K562 (cell line): Measurements from ENCODE around the gene ANKRD12. TPM values are rescaled to one million over a fixed set of nuclear protein-coding genes. Genes with fewer than 3 reads are reported as not detected.

Experiments used
- ASH1L ChIP-seq: fragments of 450-650 bp; IDR thresholded peaks from 2 replicates; pipeline ENCODE4 v1.6.1; 2018; ENCODE audit warnings: borderline replicate concordance, mild to moderate bottlenecking, low read depth; ENCODE audit not compliant: partially characterized antibody
- CBFA2T2 ChIP-seq: fragments of 450-650 bp; conservative IDR thresholded peaks from 2 replicates; pipeline ENCODE4 v1.6.1; 2017; ENCODE audit warnings: mild to moderate bottlenecking
- CTCFL ChIP-seq: IDR thresholded peaks from 2 replicates; pipeline ENCODE4 v1.6.1; 2011; ENCODE audit warnings: borderline replicate concordance, low read depth, mild to moderate bottlenecking, moderate library complexity, low read length; ENCODE audit not compliant: insufficient read depth, poor library complexity, severe bottlenecking
- HDAC2 ChIP-seq: fragments of 450-650 bp; IDR thresholded peaks from 2 replicates; pipeline ENCODE4 v1.6.1; 2016; ENCODE audit warnings: mild to moderate bottlenecking
- MCM2 ChIP-seq: fragments of 450-650 bp; IDR thresholded peaks from 2 replicates; pipeline ENCODE4 v1.6.1; 2017; ENCODE audit warnings: low read depth, mild to moderate bottlenecking
- MYBL2 ChIP-seq, 2 experiments: fragments of 450-650 bp in 1 of 2; sonication (generic) in 1 of 2; formaldehyde crosslinking in 1 of 2; IDR thresholded peaks; 2 replicates each; pipeline versions ENCODE4 v1.6.1 to v1.8.1; 2017 to 2022; ENCODE audit warnings: borderline replicate concordance in 1 of 2, inconsistent platforms in 1 of 2, low read depth in 1 of 2, mild to moderate bottlenecking in 1 of 2, missing genetic modification reagents in 1 of 2, moderate library complexity in 1 of 2
- POLR2G ChIP-seq: fragments of 200-400 bp; formaldehyde crosslinking; IDR thresholded peaks from 2 replicates; pipeline ENCODE4 v1.6.1; 2017; ENCODE audit warnings: low read depth, mild to moderate bottlenecking, antibody characterized with exemption, low read length, moderate library complexity
- ZFP36 ChIP-seq: fragments of 150-350 bp; IDR thresholded peaks from 2 replicates; pipeline ENCODE4 v1.6.1; 2018; ENCODE audit warnings: low read length, low read depth; ENCODE audit not compliant: partially characterized antibody
- ZNF277 ChIP-seq: fragments of 250-450 bp; sonication (Bioruptor Pico); IDR thresholded peaks from 2 replicates; pipeline ENCODE4 v1.8.0; 2022; ENCODE audit warnings: inconsistent platforms, mild to moderate bottlenecking, moderate library complexity, borderline replicate concordance
- ZNF584 ChIP-seq: fragments of 200-800 bp; sonication (Bioruptor generic); IDR thresholded peaks from 2 replicates; pipeline ENCODE4 v1.6.1; 2016; ENCODE audit warnings: low read depth, mild to moderate bottlenecking, missing genetic modification characterization, missing compliant biosample characterization
- polyA plus RNA-seq, 8 experiments: library from polyadenylated mRNA; depleted of rRNA in 4 of 8; stranded (reverse) in 5 of 8; unstranded in 3 of 8; fragments of >200 nt; fragmentation: Nextera tagmentation in 2 of 8; fragmentation: Illumina TruSeq in 1 of 8; extraction: Ambion mirVana in 2 of 8; extraction: Trizol in 1 of 8; gene quantifications; 2 replicates each; pipeline versions ENCODE4 v1.2.1 to v1.2.3, GENCODE V29; 2011 to 2014; ENCODE audit warnings: inconsistent platforms in 1 of 8, missing spikeins in 1 of 8
- total RNA-seq, 7 experiments: library from RNA; depleted of rRNA in 6 of 7; stranded (reverse); fragments of >200 nt in 6 of 7; fragmentation: Illumina TruSeq in 2 of 7; extraction: Trizol in 2 of 7; gene quantifications; 2 replicates each; pipeline versions ENCODE4 v1.2.1 to v1.2.3, GENCODE V29; 2011 to 2021; ENCODE audit warnings: low replicate concordance in 1 of 7

ANKRD12 gene
- total and polyA plus RNA-seq, 9 of the 15 experiments (the other 6 are each of a cell fraction or from before 2014, with no cell fraction given), result 6.6 to 28.2 (median 16.0) TPM

DNA sequence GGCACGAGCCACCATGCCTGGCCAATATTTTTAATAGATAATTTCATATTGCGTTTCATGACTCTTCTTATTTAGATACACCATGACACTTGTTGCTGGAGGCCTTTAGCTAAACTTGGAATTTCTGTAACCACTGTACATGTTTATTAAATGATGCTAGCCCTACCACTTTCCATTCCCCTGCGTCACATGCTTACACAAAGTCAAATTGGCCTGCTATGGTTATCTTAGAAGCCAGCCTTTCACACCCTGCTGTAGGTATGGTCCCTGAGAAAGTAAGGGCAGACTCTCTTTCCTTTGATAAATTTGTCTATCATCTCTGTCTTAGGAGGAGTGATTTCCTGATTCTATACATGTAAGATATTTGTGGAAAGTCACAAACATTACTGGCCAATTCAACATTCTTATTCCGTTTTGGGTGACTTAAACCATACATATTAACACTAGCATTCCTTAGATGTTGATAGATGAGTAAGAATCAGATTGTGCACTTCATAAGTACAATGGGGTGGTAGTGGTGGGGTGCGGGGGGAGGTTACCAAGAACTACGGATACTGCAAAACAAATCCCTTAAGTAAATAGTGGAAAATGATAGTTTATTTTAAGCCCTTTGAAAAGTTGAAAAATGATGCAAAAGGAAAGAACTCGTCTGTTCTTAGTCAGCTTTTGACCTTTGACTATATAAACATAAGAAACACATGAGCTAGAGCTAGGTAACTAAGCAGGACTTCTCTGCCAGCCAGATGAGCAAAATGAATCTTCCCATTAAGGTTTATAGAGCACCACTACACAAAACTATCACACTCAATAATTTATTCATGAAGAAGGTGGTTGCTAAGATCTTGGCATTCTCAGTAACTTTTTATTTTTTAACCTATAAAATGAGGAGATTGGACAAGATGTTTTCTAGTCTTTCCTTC is 42.0 kb upstream of the ANKRD12 start (continued):
- 0 out of 2 replicates have a peak, but pooled peaks have one; percentile 17 for TF ChIP-seq CBFA2T2
- no peak for TF ChIP-seq HDAC2
- TF ChIP-seq ZNF277 (CRISPR knock-in tag), result no peak
- TF ChIP-seq CTCFL, result no peak
- TF ChIP-seq POLR2G, result no peak
- no peak for TF ChIP-seq ASH1L
- no peak for TF ChIP-seq MCM2
- no peak for TF ChIP-seq ZFP36
- TF ChIP-seq ZNF584 (CRISPR knock-in tag), result no peak
- no peak for TF ChIP-seq MYBL2 (IDR thresholded peaks at IDR 0.05; ENCODE audit: low read depth)
- no peak for TF ChIP-seq MYBL2 (CRISPR knock-in tag; IDR thresholded peaks at IDR 0.05; ENCODE audit: borderline replicate concordance)
